ENCODE data around the gene CELA3B. TPM values are rescaled to one million over a fixed set of nuclear protein-coding genes. Genes with fewer than 3 reads are reported as not detected.

CELA3B gene
- total and polyA plus RNA-seq, 2 of the 13 experiments (the other 11 are each of a cell fraction or from before 2014, with no cell fraction given), result 0.34 TPM; not detected in 1

DNA sequence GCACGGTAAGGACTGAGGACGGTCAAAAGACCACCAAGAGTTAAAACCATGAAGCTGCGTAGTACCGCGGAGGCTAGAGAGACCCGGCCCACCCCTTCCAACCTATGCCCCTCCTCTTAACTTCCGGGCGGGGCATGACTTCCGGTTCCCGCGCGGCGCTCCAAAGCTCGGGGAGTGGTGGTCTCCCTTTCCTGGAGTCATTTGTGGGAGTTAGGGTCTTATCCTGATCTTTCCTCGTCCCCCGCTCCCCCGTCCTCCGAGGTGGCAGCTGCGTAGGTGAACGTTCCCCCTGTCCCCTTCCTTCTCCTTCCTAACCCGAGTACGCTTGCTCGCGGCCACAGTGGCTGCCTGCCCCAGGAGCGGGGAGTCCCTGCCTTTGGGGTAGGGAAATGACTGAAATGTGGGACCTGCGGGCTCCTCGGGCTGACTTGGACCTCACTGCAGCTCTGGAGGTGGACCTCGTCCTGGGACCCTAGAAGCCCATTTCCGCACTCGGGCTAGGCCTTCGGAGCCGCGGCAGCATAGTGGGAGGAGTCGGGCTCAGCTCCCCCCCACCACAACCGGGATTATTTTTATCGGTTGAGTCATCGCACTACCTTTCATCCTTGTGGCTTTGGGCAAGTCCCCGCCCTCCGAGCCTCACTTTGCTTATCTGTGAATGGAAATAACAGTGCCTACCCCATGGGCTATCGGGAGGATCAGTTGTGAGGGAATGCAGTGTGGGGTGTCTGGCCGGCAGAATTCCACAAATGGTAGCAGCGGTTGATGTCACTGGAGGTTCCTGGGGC lies 48.7 kb downstream of the CELA3B start (continued):
- TF ChIP-seq, protein P1, sequence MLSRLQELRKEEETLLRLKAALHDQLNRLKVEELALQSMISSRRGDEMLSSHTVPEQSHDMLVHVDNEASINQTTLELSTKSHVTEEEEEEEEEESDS (CRISPR knock-in tag; IDR thresholded peaks at IDR 0.05; ENCODE audit: borderline replicate concordance), result no peak
- TF ChIP-seq ZNF776 (CRISPR knock-in tag; IDR thresholded peaks at IDR 0.05), result no peak
- TF ChIP-seq SNAPC2 (CRISPR knock-in tag; IDR thresholded peaks at IDR 0.05), result no peak
- TF ChIP-seq, protein P2, sequence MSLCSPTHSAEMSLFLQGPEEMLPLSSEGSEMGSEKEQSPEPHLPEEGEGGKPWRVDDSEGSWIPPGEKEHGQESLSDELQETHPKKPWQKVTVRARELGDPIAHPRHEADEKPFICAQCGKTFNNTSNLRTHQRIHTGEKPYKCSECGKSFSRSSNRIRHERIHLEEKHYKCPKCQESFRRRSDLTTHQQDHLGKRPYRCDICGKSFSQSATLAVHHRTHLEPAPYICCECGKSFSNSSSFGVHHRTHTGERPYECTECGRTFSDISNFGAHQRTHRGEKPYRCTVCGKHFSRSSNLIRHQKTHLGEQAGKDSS (CRISPR knock-in tag; IDR thresholded peaks at IDR 0.05; ENCODE audit: borderline replicate concordance, low read depth), result 0 out of 2 replicates have a peak, but pooled peaks have one; percentile 1
- no peak for TF ChIP-seq ZBTB3 (CRISPR knock-in tag; IDR thresholded peaks at IDR 0.05; ENCODE audit: borderline replicate concordance, low read depth)
- TF ChIP-seq, protein P3, sequence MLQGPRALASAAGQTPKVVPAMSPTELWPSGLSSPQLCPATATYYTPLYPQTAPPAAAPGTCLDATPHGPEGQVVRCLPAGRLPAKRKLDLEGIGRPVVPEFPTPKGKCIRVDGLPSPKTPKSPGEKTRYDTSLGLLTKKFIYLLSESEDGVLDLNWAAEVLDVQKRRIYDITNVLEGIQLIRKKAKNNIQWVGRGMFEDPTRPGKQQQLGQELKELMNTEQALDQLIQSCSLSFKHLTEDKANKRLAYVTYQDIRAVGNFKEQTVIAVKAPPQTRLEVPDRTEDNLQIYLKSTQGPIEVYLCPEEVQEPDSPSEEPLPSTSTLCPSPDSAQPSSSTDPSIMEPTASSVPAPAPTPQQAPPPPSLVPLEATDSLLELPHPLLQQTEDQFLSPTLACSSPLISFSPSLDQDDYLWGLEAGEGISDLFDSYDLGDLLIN (CRISPR knock-in tag; IDR thresholded peaks at IDR 0.05; ENCODE audit: borderline replicate concordance), result peak; percentile 39; the same call in 1 of the 2 replicates
- TF ChIP-seq, protein P4, sequence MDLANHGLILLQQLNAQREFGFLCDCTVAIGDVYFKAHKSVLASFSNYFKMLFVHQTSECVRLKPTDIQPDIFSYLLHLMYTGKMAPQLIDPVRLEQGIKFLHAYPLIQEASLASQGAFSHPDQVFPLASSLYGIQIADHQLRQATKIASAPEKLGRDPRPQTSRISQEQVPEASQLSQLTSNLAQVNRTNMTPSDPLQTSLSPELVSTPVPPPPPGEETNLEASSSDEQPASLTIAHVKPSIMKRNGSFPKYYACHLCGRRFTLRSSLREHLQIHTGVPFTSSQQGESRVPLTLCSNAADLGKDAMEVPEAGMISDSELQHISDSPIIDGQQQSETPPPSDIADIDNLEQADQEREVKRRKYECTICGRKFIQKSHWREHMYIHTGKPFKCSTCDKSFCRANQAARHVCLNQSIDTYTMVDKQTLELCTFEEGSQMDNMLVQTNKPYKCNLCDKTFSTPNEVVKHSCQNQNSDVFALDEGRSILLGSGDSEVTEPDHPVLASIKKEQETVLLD (CRISPR knock-in tag; IDR thresholded peaks at IDR 0.05; ENCODE audit: low read depth), result no peak; the same call in 1 of the 2 replicates
- TF ChIP-seq ZNF205 (CRISPR knock-in tag; IDR thresholded peaks at IDR 0.05), result peak; percentile 61
- TF ChIP-seq, protein P5, sequence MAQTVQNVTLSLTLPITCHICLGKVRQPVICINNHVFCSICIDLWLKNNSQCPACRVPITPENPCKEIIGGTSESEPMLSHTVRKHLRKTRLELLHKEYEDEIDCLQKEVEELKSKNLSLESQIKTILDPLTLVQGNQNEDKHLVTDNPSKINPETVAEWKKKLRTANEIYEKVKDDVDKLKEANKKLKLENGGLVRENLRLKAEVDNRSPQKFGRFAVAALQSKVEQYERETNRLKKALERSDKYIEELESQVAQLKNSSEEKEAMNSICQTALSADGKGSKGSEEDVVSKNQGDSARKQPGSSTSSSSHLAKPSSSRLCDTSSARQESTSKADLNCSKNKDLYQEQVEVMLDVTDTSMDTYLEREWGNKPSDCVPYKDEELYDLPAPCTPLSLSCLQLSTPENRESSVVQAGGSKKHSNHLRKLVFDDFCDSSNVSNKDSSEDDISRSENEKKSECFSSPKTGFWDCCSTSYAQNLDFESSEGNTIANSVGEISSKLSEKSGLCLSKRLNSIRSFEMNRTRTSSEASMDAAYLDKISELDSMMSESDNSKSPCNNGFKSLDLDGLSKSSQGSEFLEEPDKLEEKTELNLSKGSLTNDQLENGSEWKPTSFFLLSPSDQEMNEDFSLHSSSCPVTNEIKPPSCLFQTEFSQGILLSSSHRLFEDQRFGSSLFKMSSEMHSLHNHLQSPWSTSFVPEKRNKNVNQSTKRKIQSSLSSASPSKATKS (CRISPR knock-in tag; IDR thresholded peaks at IDR 0.05), result no peak
- TF ChIP-seq DMAP1 (CRISPR knock-in tag; IDR thresholded peaks at IDR 0.05), result peak; percentile 79
- TF ChIP-seq, protein P6, sequence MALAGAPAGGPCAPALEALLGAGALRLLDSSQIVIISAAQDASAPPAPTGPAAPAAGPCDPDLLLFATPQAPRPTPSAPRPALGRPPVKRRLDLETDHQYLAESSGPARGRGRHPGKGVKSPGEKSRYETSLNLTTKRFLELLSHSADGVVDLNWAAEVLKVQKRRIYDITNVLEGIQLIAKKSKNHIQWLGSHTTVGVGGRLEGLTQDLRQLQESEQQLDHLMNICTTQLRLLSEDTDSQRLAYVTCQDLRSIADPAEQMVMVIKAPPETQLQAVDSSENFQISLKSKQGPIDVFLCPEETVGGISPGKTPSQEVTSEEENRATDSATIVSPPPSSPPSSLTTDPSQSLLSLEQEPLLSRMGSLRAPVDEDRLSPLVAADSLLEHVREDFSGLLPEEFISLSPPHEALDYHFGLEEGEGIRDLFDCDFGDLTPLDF (CRISPR knock-in tag; IDR thresholded peaks at IDR 0.05), result peak; percentile 94
- TF ChIP-seq ZNF781 (CRISPR knock-in tag; IDR thresholded peaks at IDR 0.05; ENCODE audit: borderline replicate concordance, not compliant biosample characterization), result peak; percentile 97
- TF ChIP-seq, protein P7, sequence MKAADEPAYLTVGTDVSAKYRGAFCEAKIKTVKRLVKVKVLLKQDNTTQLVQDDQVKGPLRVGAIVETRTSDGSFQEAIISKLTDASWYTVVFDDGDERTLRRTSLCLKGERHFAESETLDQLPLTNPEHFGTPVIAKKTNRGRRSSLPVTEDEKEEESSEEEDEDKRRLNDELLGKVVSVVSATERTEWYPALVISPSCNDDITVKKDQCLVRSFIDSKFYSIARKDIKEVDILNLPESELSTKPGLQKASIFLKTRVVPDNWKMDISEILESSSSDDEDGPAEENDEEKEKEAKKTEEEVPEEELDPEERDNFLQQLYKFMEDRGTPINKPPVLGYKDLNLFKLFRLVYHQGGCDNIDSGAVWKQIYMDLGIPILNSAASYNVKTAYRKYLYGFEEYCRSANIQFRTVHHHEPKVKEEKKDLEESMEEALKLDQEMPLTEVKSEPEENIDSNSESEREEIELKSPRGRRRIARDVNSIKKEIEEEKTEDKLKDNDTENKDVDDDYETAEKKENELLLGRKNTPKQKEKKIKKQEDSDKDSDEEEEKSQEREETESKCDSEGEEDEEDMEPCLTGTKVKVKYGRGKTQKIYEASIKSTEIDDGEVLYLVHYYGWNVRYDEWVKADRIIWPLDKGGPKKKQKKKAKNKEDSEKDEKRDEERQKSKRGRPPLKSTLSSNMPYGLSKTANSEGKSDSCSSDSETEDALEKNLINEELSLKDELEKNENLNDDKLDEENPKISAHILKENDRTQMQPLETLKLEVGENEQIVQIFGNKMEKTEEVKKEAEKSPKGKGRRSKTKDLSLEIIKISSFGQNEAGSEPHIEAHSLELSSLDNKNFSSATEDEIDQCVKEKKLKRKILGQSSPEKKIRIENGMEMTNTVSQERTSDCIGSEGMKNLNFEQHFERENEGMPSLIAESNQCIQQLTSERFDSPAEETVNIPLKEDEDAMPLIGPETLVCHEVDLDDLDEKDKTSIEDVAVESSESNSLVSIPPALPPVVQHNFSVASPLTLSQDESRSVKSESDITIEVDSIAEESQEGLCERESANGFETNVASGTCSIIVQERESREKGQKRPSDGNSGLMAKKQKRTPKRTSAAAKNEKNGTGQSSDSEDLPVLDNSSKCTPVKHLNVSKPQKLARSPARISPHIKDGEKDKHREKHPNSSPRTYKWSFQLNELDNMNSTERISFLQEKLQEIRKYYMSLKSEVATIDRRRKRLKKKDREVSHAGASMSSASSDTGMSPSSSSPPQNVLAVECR (CRISPR knock-in tag; IDR thresholded peaks at IDR 0.05; ENCODE audit: borderline replicate concordance), result peak; percentile 78
- no peak for TF ChIP-seq EZH2 (conservative IDR thresholded peaks at IDR 0.05; ENCODE audit: low read depth, low read length)
- no peak for TF ChIP-seq ZNF20 (CRISPR knock-in tag; IDR thresholded peaks at IDR 0.05)
- no peak for TF ChIP-seq TEAD2 (CRISPR knock-in tag; IDR thresholded peaks at IDR 0.05)

Data from HepG2 (cell line).